ENCODE results near the gene C2orf92. TPM values are rescaled to one million over a fixed set of nuclear protein-coding genes. Genes with fewer than 3 reads are reported as not detected.
A peak's percentile ranks its signal among the peaks of the same experiment; 100 is the strongest.

Gene C2orf92
- total RNA-seq, 3 donors from 2014 or later (not counting 1 experiment from before 2014, with no cell fraction given) = 13.4 to 20.9 (median 16.1) TPM

DNA sequence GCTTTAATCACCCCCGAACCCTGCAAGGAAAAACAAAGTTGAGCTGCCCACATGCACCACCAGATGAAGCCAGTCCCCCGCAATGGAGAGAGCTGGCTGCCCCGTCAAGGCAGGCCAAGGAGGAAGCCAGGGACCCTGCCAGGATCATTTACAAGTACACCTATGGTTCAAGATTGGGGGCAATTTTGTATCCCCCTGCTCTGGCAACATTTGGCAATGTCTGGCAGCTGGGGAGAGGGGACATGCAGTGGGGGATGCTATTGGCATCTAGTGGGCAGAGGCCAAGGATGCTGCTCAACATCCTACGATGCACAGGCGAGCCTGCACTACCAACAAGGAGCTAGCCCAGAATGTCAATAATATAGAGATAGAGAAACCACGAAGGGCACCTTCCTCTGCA is 7.6 kb upstream of the C2orf92 start:
- WGBS (ENCODE audit: insufficient coverage) = 89% methylated on average over 6 of the region's 6 CpGs
- Histone ChIP-seq H3K9me3 (ENCODE audit: control insufficient read depth, insufficient read depth, low read length) (no peaks in the 10 kb centered on the region), H3K27ac (ENCODE audit: low read length) (peak overlapping the region; percentile 99), H3K4me1 (ENCODE audit: control insufficient read depth, insufficient read depth, low read length) (peaks cover 36% of the 10 kb centered on the region), H3K36me3 (ENCODE audit: control insufficient read depth, insufficient read depth, low read length) (peaks cover 30% of the 10 kb centered on the region), H3K27me3 (ENCODE audit: control insufficient read depth, insufficient read depth, low read length) (no peaks in the 10 kb centered on the region), H3K4me3 (ENCODE audit: low read length) (no peak overlapping the region)
- H3K27ac Mint-ChIP-seq = peak overlapping the region; percentile 95
- H3K36me3 Mint-ChIP-seq = no peaks in the 10 kb centered on the region
- no peak for ATAC-seq
- intact Hi-C loops (cut with micrococcal nuclease) = loop anchor here (1.0 to 5.0 kb wide), 3 partner anchors 17 to 85 kb away; partner anchors contain the start of gene ZAP70
- no peaks in the 10 kb centered on the region for H3K27me3 Mint-ChIP-seq (ENCODE audit: low read depth in 2 of 2)
- H3K4me1 Mint-ChIP-seq = peaks cover 29 to 34% of the 10 kb centered on the region in 2 donors
- no peaks in the 10 kb centered on the region for H3K9me3 Mint-ChIP-seq
- TF ChIP-seq, protein P1, sequence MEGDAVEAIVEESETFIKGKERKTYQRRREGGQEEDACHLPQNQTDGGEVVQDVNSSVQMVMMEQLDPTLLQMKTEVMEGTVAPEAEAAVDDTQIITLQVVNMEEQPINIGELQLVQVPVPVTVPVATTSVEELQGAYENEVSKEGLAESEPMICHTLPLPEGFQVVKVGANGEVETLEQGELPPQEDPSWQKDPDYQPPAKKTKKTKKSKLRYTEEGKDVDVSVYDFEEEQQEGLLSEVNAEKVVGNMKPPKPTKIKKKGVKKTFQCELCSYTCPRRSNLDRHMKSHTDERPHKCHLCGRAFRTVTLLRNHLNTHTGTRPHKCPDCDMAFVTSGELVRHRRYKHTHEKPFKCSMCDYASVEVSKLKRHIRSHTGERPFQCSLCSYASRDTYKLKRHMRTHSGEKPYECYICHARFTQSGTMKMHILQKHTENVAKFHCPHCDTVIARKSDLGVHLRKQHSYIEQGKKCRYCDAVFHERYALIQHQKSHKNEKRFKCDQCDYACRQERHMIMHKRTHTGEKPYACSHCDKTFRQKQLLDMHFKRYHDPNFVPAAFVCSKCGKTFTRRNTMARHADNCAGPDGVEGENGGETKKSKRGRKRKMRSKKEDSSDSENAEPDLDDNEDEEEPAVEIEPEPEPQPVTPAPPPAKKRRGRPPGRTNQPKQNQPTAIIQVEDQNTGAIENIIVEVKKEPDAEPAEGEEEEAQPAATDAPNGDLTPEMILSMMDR (IDR thresholded peaks at IDR 0.05) = no peak
- DNase-seq = no peak
- peak overlapping the region; percentile 93 for H3K4me3 Mint-ChIP-seq

DNA sequence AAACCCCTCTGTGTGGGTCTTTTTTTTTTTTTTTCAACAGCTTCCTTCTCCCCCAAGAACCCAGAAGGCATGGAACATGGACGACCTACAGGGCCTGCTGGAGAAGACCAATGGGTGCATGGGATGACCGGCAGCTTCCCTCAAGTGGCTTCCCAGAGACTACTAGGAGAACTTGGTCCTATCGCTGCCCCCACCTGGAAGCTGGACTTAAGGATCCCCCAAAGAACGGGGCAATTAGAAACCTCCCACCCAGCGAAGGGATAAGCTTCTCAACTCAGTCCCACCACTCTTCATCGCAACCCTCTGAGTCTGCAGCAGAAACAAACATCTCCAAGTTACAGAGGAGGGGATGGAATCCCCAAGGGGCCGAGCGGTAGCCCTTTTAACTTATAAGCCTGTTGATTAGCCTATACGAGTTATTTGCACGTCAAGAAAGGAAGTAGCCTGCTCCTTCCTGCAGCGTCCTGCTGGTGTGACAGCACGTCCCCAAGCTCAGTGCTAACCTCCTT is 7.1 kb upstream of the C2orf92 start:
- peak overlapping the region; percentile 63 for H3K4me3 ChIP-seq (ENCODE audit: low read length)
- intact Hi-C loops (cut with micrococcal nuclease) = loop anchor here (1.0 to 5.0 kb wide), 3 partner anchors 17 to 85 kb away; partner anchors contain the start of gene ZAP70
- no peak for DNase-seq

DNA sequence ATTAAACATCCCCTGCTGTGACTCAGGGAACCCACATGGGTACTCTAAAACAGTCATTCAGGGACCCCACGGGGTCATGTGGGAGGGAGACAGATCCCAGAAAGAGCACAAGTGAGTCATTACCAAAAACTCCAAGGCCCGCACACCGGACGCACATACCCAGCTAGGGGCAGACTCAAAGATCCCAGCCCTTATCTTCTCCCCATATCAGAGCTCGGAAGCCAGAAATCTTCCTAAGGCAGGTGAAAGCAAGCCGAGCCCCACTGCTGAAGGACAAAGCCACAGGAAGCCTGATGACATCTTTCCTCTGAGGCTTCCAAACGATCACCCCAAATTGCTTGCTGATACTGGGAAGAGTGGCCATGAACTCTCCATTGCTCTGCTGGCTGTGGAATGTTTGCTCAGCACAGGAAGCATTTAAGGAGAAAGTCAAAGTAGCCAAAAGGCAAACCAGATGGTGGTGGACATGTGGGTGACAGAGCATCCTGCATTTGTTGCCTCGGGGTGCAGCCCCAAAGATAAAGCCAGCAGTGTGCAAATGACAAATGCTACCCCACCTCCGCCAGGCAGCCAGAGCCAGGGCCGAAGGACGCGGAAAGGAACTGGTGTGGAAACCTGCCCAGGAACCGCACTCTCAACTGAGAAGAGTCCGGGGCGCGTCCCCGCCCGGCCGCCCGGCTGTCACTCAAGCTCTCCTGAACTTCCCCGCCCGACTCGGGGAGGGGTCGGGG is 6.5 kb upstream of the C2orf92 start:
- Histone ChIP-seq H3K9me3 (ENCODE audit: control insufficient read depth, insufficient read depth, low read length) (no peaks in the 10 kb centered on the region), H3K4me3 (ENCODE audit: low read length) (peak overlapping the region; percentile 63), H3K36me3 (ENCODE audit: control insufficient read depth, insufficient read depth, low read length) (peaks cover 20% of the 10 kb centered on the region), H3K4me1 (ENCODE audit: control insufficient read depth, insufficient read depth, low read length) (peaks cover 36% of the 10 kb centered on the region), H3K27me3 (ENCODE audit: control insufficient read depth, insufficient read depth, low read length) (no peaks in the 10 kb centered on the region), H3K27ac (ENCODE audit: low read length) (peak overlapping the region; percentile 99)
- H3K36me3 Mint-ChIP-seq = no peaks in the 10 kb centered on the region
- WGBS (ENCODE audit: insufficient coverage) = under 1% methylated on average over 24 of the region's 24 CpGs
- H3K27ac Mint-ChIP-seq = peak overlapping the region; percentile 95
- peaks cover 29 to 34% of the 10 kb centered on the region in 2 donors for H3K4me1 Mint-ChIP-seq
- intact Hi-C loops (cut with micrococcal nuclease) = loop anchor here (1.0 to 5.0 kb wide), 3 partner anchors 18 to 84 kb away; partner anchors contain the start of gene ZAP70
- peak overlapping the region; percentile 93 for H3K4me3 Mint-ChIP-seq
- DNase-seq (peak; percentile 60 to 77), ATAC-seq (peak; percentile 20 to 49 (median 43))
- no peaks in the 10 kb centered on the region for H3K9me3 Mint-ChIP-seq
- TF ChIP-seq, protein P1 (IDR thresholded peaks at IDR 0.05) = no peak
- no peaks in the 10 kb centered on the region for H3K27me3 Mint-ChIP-seq (ENCODE audit: low read depth in 2 of 2)

More for the DNA sequence above, 7.1 kb upstream of the C2orf92 start:
- H3K4me1 ChIP-seq (ENCODE audit: control insufficient read depth, insufficient read depth, low read length) = peaks cover 36% of the 10 kb centered on the region
- TF ChIP-seq, protein P1 (IDR thresholded peaks at IDR 0.05) = no peak
- peak overlapping the region; percentile 95 for H3K27ac Mint-ChIP-seq
- H3K4me3 Mint-ChIP-seq = peak overlapping the region; percentile 93
- H3K9me3 Mint-ChIP-seq = no peaks in the 10 kb centered on the region
- peaks cover 29 to 34% of the 10 kb centered on the region in 2 donors for H3K4me1 Mint-ChIP-seq
- H3K27me3 Mint-ChIP-seq (ENCODE audit: low read depth in 2 of 2) = no peaks in the 10 kb centered on the region
- ATAC-seq = peak in 2 of 3 donors; percentile 9 to 48
- WGBS (ENCODE audit: insufficient coverage) = 33% methylated on average over 12 of the region's 12 CpGs
- H3K36me3 ChIP-seq (ENCODE audit: control insufficient read depth, insufficient read depth, low read length) = peaks cover 26% of the 10 kb centered on the region
- H3K27ac ChIP-seq (ENCODE audit: low read length) = peak overlapping the region; percentile 99
- no peaks in the 10 kb centered on the region for H3K27me3 ChIP-seq (ENCODE audit: control insufficient read depth, insufficient read depth, low read length)
- H3K36me3 Mint-ChIP-seq = no peaks in the 10 kb centered on the region
- H3K9me3 ChIP-seq (ENCODE audit: control insufficient read depth, insufficient read depth, low read length) = no peaks in the 10 kb centered on the region

All from natural killer cell (primary cell).